ENCODE measurements around the gene PRKAG3. TPM values are rescaled to one million over a fixed set of nuclear protein-coding genes. Genes with fewer than 3 reads are reported as not detected.

The PRKAG3 gene
- total and polyA plus RNA-seq, 2 experiments from 2014 or later: not detected

DNA sequence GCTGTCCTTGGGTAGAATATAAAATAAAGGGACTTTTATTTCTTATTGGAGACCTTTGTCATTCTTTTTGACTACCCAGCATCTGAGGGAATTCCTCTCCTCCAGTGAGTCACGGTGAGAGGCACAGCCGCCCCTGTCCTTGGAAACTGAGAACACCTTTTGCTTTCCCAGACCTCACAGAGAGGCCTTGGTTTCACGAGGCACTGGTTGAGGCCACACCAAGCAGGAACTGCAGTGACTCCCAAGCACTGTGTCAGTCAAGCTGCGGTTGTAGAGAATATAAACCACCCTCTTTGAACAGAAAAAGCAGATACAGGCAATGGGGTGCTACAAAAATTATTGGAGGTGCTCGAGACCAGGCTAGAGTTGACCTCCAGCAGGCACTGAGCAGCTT, 16.4 kb downstream of the PRKAG3 start:
- no peaks in the 10 kb centered on the region for H3K79me2 ChIP-seq (ENCODE audit: insufficient read depth)
- H3K4me1 ChIP-seq (ENCODE audit: insufficient read depth): no peaks in the 10 kb centered on the region
- in situ Hi-C loops (cut with MboI): no loop called here
- H3K9me3 ChIP-seq (ENCODE audit: low read depth): no peaks in the 10 kb centered on the region
- TF ChIP-seq EZH2phosphoT487 (IDR thresholded peaks at IDR 0.05; ENCODE audit: insufficient read depth, low read depth) (no peak), EZH2 (IDR thresholded peaks at IDR 0.05; ENCODE audit: insufficient read depth, poor library complexity, severe bottlenecking) (no peak)
- no peaks in the 10 kb centered on the region for H3K9me2 ChIP-seq (ENCODE audit: insufficient read depth)
- H3K9ac ChIP-seq: no peak overlapping the region
- no peak overlapping the region for H3K4me3 ChIP-seq
- no peaks in the 10 kb centered on the region for H3K36me3 ChIP-seq (ENCODE audit: low read depth)
- no peak for DNase-seq
- no peaks in the 10 kb centered on the region for H3F3A ChIP-seq (ENCODE audit: insufficient read depth)
- no peak overlapping the region for H3K27ac ChIP-seq
- no peaks in the 10 kb centered on the region for H3K27me3 ChIP-seq (replicated peaks; ENCODE audit: insufficient read depth)
- H4K20me1 ChIP-seq (ENCODE audit: insufficient read depth): no peaks in the 10 kb centered on the region
- H2AFZ ChIP-seq: no peak overlapping the region
- 60 to 63% methylated on average over 5 of the region's 5 CpGs for WGBS, 2 experiments (ENCODE audit: low coverage in 1 of 2, low lambda C conversion rate in 2 of 2, missing lambda C conversion rate in 2 of 2)
- H3K4me2 ChIP-seq (ENCODE audit: unreplicated experiment): no peak overlapping the region

DNA sequence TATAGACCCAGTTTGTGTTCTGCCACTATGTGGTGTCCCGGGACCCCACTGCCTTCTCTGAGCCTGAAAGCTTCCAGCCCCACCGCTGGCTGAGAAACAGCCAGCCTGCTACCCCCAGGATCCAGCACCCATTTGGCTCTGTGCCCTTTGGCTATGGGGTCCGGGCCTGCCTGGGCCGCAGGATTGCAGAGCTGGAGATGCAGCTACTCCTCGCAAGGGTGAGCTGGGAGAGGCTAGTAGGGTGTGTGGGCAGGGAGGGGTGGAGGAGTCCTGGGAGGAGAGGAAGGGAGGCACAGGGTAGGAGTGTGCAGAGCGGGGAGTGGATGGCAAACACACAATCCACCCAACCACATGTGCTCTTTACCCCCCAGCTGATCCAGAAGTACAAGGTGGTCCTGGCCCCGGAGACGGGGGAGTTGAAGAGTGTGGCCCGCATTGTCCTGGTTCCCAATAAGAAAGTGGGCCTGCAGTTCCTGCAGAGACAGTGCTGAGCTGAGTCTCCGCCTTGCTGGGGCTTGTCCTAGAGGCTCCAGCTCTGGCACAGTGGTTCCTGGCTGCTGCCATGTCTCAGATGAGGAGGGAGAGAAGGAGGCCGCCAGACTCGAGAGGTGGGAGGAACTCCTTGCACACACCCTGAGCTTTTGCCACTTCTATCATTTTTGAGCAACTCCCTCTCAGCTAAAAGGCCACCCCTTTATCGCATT, 16.9 kb downstream of the PRKAG3 start:
- no peak overlapping the region for H3K4me3 ChIP-seq
- TF ChIP-seq EZH2 (IDR thresholded peaks at IDR 0.05; ENCODE audit: insufficient read depth, poor library complexity, severe bottlenecking) (no peak), EZH2phosphoT487 (IDR thresholded peaks at IDR 0.05; ENCODE audit: insufficient read depth, low read depth) (no peak)
- in situ Hi-C loops (cut with MboI): no loop called here

DNA sequence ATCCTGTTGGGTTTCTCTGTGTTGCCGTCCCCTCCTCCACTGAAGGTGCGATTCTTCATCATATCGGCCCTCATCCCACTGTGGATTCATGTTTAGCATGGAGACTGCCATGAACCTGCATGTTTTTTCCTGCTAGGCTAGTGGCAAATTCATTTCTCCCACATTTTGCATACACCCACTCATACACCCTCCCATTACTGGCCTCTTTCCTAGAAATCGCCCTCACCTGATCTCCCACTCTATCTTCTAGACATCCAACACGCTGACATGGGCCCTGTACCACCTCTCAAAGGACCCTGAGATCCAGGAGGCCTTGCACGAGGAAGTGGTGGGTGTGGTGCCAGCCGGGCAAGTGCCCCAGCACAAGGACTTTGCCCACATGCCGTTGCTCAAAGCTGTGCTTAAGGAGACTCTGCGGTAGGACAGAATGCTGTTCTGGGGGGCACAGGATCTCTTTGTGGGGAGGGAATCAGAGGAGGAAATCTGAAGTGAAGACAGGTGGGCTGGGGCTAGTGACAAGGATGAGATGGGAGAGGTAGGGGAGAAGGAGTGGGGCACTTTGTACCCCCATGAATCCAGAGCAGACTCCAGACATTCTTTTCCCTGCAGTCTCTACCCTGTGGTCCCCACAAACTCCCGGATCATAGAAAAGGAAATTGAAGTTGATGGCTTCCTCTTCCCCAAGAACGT, 17.7 kb downstream of the PRKAG3 start:
- TF ChIP-seq EZH2phosphoT487 (IDR thresholded peaks at IDR 0.05; ENCODE audit: insufficient read depth, low read depth) (no peak), EZH2 (IDR thresholded peaks at IDR 0.05; ENCODE audit: insufficient read depth, poor library complexity, severe bottlenecking) (no peak)
- WGBS, 2 experiments (ENCODE audit: low coverage in 1 of 2, low lambda C conversion rate in 2 of 2, missing lambda C conversion rate in 2 of 2): 86 to 88% methylated on average over 11 of the region's 11 CpGs
- no peak overlapping the region for H3K27ac ChIP-seq
- H3K4me3 ChIP-seq: no peak overlapping the region
- H3K36me3 ChIP-seq (ENCODE audit: low read depth): no peaks in the 10 kb centered on the region
- no peak overlapping the region for H2AFZ ChIP-seq
- in situ Hi-C loops (cut with MboI): no loop called here
- DNase-seq: no peak
- no peaks in the 10 kb centered on the region for H3K9me2 ChIP-seq (ENCODE audit: insufficient read depth)
- H4K20me1 ChIP-seq (ENCODE audit: insufficient read depth): no peaks in the 10 kb centered on the region
- H3K4me1 ChIP-seq (ENCODE audit: insufficient read depth): no peaks in the 10 kb centered on the region
- no peak overlapping the region for H3K4me2 ChIP-seq (ENCODE audit: unreplicated experiment)
- H3K79me2 ChIP-seq (ENCODE audit: insufficient read depth): no peaks in the 10 kb centered on the region
- no peaks in the 10 kb centered on the region for H3K27me3 ChIP-seq (replicated peaks; ENCODE audit: insufficient read depth)
- H3F3A ChIP-seq (ENCODE audit: insufficient read depth): no peaks in the 10 kb centered on the region
- no peak overlapping the region for H3K9ac ChIP-seq
- no peaks in the 10 kb centered on the region for H3K9me3 ChIP-seq (ENCODE audit: low read depth)

More for the DNA sequence above, 16.9 kb downstream of the PRKAG3 start:
- Histone ChIP-seq H4K20me1 (ENCODE audit: insufficient read depth) (no peaks in the 10 kb centered on the region), H2AFZ (no peak overlapping the region), H3K9me2 (ENCODE audit: insufficient read depth) (no peaks in the 10 kb centered on the region), H3K9me3 (ENCODE audit: low read depth) (no peaks in the 10 kb centered on the region), H3K27ac (no peak overlapping the region), H3K4me2 (ENCODE audit: unreplicated experiment) (no peak overlapping the region), H3K4me1 (ENCODE audit: insufficient read depth) (no peaks in the 10 kb centered on the region), H3K36me3 (ENCODE audit: low read depth) (no peaks in the 10 kb centered on the region), H3K79me2 (ENCODE audit: insufficient read depth) (no peaks in the 10 kb centered on the region), H3K27me3 (replicated peaks; ENCODE audit: insufficient read depth) (no peaks in the 10 kb centered on the region), H3K9ac (no peak overlapping the region), H3F3A (ENCODE audit: insufficient read depth) (no peaks in the 10 kb centered on the region)
- 71 to 75% methylated on average over 12 to 13 of the region's 13 CpGs for WGBS, 2 experiments (ENCODE audit: low coverage in 1 of 2, low lambda C conversion rate in 2 of 2, missing lambda C conversion rate in 2 of 2)
- no peak for DNase-seq

DNA sequence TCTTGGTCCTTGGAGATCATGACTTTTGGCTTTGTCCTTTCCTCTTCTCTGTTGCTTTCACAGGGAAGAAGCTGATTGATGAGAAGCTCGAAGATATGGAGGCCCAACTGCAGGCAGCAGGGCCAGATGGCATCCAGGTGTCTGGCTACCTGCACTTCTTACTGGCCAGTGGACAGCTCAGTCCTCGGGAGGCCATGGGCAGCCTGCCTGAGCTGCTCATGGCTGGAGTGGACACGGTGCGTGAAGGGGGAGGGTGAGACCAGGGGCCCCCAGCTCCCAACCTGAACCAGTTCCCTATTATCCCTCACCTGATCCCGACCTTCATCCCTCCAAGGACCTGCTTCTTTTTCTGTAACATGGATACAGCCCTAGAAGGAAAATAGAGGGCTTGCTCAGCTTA, 18.7 kb downstream of the PRKAG3 start:
- H3K9me3 ChIP-seq (ENCODE audit: low read depth): no peaks in the 10 kb centered on the region
- no peak overlapping the region for H3K4me3 ChIP-seq
- WGBS, 2 experiments (ENCODE audit: low coverage in 1 of 2, low lambda C conversion rate in 2 of 2, missing lambda C conversion rate in 2 of 2): 81% methylated on average over 5 of the region's 5 CpGs
- H3K36me3 ChIP-seq (ENCODE audit: low read depth): no peaks in the 10 kb centered on the region
- H3K27ac ChIP-seq: no peak overlapping the region
- H3K4me2 ChIP-seq (ENCODE audit: unreplicated experiment): no peak overlapping the region
- no peak overlapping the region for H3K9ac ChIP-seq
- no peaks in the 10 kb centered on the region for H3F3A ChIP-seq (ENCODE audit: insufficient read depth)
- H3K79me2 ChIP-seq (ENCODE audit: insufficient read depth): no peaks in the 10 kb centered on the region
- H2AFZ ChIP-seq: no peak overlapping the region
- H3K9me2 ChIP-seq (ENCODE audit: insufficient read depth): no peaks in the 10 kb centered on the region
- in situ Hi-C loops (cut with MboI): no loop called here
- no peaks in the 10 kb centered on the region for H4K20me1 ChIP-seq (ENCODE audit: insufficient read depth)
- TF ChIP-seq EZH2phosphoT487 (IDR thresholded peaks at IDR 0.05; ENCODE audit: insufficient read depth, low read depth) (no peak), EZH2 (IDR thresholded peaks at IDR 0.05; ENCODE audit: insufficient read depth, poor library complexity, severe bottlenecking) (no peak)
- H3K4me1 ChIP-seq (ENCODE audit: insufficient read depth): no peaks in the 10 kb centered on the region
- no peak for DNase-seq
- H3K27me3 ChIP-seq (replicated peaks; ENCODE audit: insufficient read depth): no peaks in the 10 kb centered on the region
